ENCODE results near the gene CD160. TPM values are rescaled to one million over a fixed set of nuclear protein-coding genes. Genes with fewer than 3 reads are reported as not detected.

The CD160 gene
- total and polyA plus RNA-seq, 2 of the 13 experiments (the other 11 are each of a cell fraction or from before 2014, with no cell fraction given), result 0.09 TPM; not detected in 1

DNA sequence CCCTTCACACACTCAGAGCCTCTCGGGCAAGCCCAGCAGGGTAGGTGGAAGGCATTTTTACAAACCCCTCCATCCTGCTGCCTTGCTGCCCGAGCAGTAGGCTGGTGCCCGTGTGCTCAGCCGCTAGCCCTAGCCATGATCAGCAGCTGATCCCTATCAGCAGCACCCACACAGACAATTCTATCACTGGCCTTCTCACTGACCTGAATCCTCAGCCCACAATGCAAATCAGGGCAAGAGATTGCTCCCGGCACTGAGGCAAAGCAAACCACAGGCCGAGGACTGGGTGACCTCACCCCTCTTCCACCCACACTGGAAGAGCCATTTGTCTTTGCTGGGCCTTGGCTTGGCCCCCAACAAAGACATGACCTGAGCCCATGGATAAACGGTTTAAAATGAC lies 11.2 kb upstream of the CD160 start (continued):
- TF ChIP-seq ZFP36L1 (CRISPR knock-in tag; IDR thresholded peaks at IDR 0.05) (no peak), ZNF350 (CRISPR knock-in tag; IDR thresholded peaks at IDR 0.05; ENCODE audit: borderline replicate concordance, low read depth) (no peak), MED13 (CRISPR knock-in tag; IDR thresholded peaks at IDR 0.05) (no peak), ZNF451 (CRISPR knock-in tag; IDR thresholded peaks at IDR 0.05) (no peak), ZSCAN29 (CRISPR knock-in tag; conservative IDR thresholded peaks at IDR 0.05) (no peak), ZNF205 (CRISPR knock-in tag; IDR thresholded peaks at IDR 0.05) (no peak), ZNF292 (CRISPR knock-in tag; IDR thresholded peaks at IDR 0.05; ENCODE audit: borderline replicate concordance, low read depth) (no peak), NR3C1 (CRISPR knock-in tag; IDR thresholded peaks at IDR 0.05) (no peak), ZNF563 (CRISPR knock-in tag; IDR thresholded peaks at IDR 0.05) (no peak), ZNF616 (CRISPR knock-in tag; IDR thresholded peaks at IDR 0.05; ENCODE audit: low read depth) (no peak), FOXM1 (CRISPR knock-in tag; IDR thresholded peaks at IDR 0.05) (no peak), ZNF687 (CRISPR knock-in tag; IDR thresholded peaks at IDR 0.05) (peak; percentile 40; the same call in 1 of the 2 replicates), ZNF772 (CRISPR knock-in tag; IDR thresholded peaks at IDR 0.05) (no peak), ELF1 (CRISPR knock-in tag; IDR thresholded peaks at IDR 0.05) (no peak), HNF4A (CRISPR knock-in tag; IDR thresholded peaks at IDR 0.05) (no peak), SAP130 (CRISPR knock-in tag; IDR thresholded peaks at IDR 0.05; ENCODE audit: low read depth) (peak; percentile 6; the same call in 1 of the 2 replicates), GMEB2 (CRISPR knock-in tag; IDR thresholded peaks at IDR 0.05; ENCODE audit: low read depth) (no peak), MAF1 (CRISPR knock-in tag; IDR thresholded peaks at IDR 0.05; ENCODE audit: borderline replicate concordance) (no peak), ZBTB49 (CRISPR knock-in tag; IDR thresholded peaks at IDR 0.05; ENCODE audit: borderline replicate concordance) (no peak)
- TF ChIP-seq, protein P1, sequence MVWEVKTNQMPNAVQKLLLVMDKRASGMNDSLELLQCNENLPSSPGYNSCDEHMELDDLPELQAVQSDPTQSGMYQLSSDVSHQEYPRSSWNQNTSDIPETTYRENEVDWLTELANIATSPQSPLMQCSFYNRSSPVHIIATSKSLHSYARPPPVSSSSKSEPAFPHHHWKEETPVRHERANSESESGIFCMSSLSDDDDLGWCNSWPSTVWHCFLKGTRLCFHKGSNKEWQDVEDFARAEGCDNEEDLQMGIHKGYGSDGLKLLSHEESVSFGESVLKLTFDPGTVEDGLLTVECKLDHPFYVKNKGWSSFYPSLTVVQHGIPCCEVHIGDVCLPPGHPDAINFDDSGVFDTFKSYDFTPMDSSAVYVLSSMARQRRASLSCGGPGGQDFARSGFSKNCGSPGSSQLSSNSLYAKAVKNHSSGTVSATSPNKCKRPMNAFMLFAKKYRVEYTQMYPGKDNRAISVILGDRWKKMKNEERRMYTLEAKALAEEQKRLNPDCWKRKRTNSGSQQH (CRISPR knock-in tag; IDR thresholded peaks at IDR 0.05; ENCODE audit: low read depth), result no peak
- TF ChIP-seq, protein P2, sequence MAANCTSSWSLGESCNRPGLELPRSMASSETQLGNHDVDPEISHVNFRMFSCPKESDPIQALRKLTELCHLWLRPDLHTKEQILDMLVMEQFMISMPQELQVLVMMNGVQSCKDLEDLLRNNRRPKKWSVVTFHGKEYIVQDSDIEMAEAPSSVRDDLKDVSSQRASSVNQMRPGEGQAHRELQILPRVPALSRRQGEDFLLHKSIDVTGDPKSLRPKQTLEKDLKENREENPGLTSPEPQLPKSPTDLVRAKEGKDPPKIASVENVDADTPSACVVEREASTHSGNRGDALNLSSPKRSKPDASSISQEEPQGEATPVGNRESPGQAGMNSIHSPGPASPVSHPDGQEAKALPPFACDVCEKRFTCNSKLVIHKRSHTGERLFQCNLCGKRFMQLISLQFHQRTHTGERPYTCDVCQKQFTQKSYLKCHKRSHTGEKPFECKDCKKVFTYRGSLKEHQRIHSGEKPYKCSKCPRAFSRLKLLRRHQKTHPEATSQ (CRISPR knock-in tag; IDR thresholded peaks at IDR 0.05; ENCODE audit: borderline replicate concordance), result no peak
